HCT116 (cell line): Measurements from ENCODE around the gene IQCB1. TPM values are rescaled to one million over a fixed set of nuclear protein-coding genes. Genes with fewer than 3 reads are reported as not detected.

Source experiments
- ATAC-seq: fragments of 200-7000 bp; cut with Tn5 transposase; 2 replicates; pipeline ENCODE4 v1.9.1; 2020; ENCODE audit warnings: mild to moderate bottlenecking, moderate library complexity
- BruUV-seq: library from RNA; stranded (reverse); fragments of 400-500 nt; replicated peaks from 2 replicates; lab custom pipeline; 2021; lab: Mats Ljungman, UMichigan
- CTCF ChIA-PET: fragments of 300-600 bp; sonication (Branson Sonifier 250); formaldehyde crosslinking; loops from one replicate; lab custom pipeline; 2021; ENCODE audit warnings: antibody characterized with exemption; lab: Charles Lee
- POLR2A ChIA-PET: fragments of 300-600, 350-600 bp; sonication (Branson Sonifier 250); formaldehyde crosslinking; loops from one replicate; lab custom pipeline; 2021; ENCODE audit warnings: antibody characterized with exemption; lab: Charles Lee
- RAD21 ChIA-PET, 2 experiments: fragments of 300-600 bp; sonication (Branson Sonifier 250); formaldehyde crosslinking; loops; one replicate each; lab custom pipeline; 2023; ENCODE audit warnings: low total read pairs in 2 of 2; ENCODE audit not compliant: uncharacterized antibody in 2 of 2, unreplicated experiment in 2 of 2, low non-redundant PET in 1 of 2; lab: Charles Lee
- DNase-seq: peaks from one replicate; pipeline ENCODE4 v3.0.0-alpha.2; 2010; ENCODE audit warnings: low read depth, low spot score
- H2AFZ ChIP-seq: fragments of 200-600 bp; shearing (Covaris generic), sonication (generic); 2 replicates; pipeline ENCODE4 v1.6.1; 2017; ENCODE audit warnings: low read depth, mixed run types, mixed read lengths, antibody characterized with exemption, low read length; ENCODE audit not compliant: poor library complexity, severe bottlenecking
- H3K27ac ChIP-seq: 2 replicates; pipeline ENCODE4 v1.5.1; 2012; ENCODE audit warnings: low read depth, low read length
- H3K27me3 ChIP-seq: fragments of 200-600 bp; sonication (generic); 2 replicates; pipeline ENCODE4 v1.6.1; 2016; ENCODE audit warnings: mixed run types, low read length, mixed read lengths; ENCODE audit not compliant: insufficient read depth
- H3K36me3 ChIP-seq, 2 experiments: fragments of 200-500 bp in 1 of 2; fragments of 200-600 bp in 1 of 2; sonication (Bioruptor generic) in 1 of 2; sonication (generic) in 1 of 2; 2 replicates each; pipeline versions ENCODE4 v1.5.1 to v1.6.1; 2014 to 2016; ENCODE audit warnings: low read length in 2 of 2, inconsistent platforms in 1 of 2, mixed read lengths in 1 of 2, mixed run types in 1 of 2; ENCODE audit not compliant: insufficient read depth in 2 of 2, control insufficient read depth in 1 of 2
- H3K4me1 ChIP-seq, 2 experiments: fragments of 200-600 bp in 1 of 2; sonication (generic) in 1 of 2; 2 replicates each; pipeline versions ENCODE4 v1.5.1 to v1.6.1; 2012 to 2017; ENCODE audit warnings: low read length in 2 of 2, inconsistent platforms in 1 of 2, mild to moderate bottlenecking in 1 of 2, mixed read lengths in 1 of 2, mixed run types in 1 of 2, moderate library complexity in 1 of 2; ENCODE audit not compliant: insufficient read depth in 2 of 2, control insufficient read depth in 1 of 2
- H3K4me2 ChIP-seq: fragments of 200-600 bp; sonication (generic); 2 replicates; pipeline ENCODE4 v1.6.1; 2017; ENCODE audit warnings: mixed run types, low read length, mixed read lengths
- H3K4me3 ChIP-seq, 2 experiments: fragments of 200-600 bp in 1 of 2; sonication (generic) in 1 of 2; replicated peaks in 1 of 2; 2 replicates each; pipeline ENCODE4 v1.5.1; 2011 to 2016; ENCODE audit warnings: low read length in 2 of 2, control low read depth in 1 of 2, low read depth in 1 of 2, mild to moderate bottlenecking in 1 of 2, mixed read lengths in 1 of 2, mixed run types in 1 of 2
- H3K79me2 ChIP-seq: fragments of 200-600 bp; sonication (generic); 2 replicates; pipeline ENCODE4 v1.6.1; 2017; ENCODE audit warnings: mild to moderate bottlenecking, mixed run types, low read length, moderate library complexity, mixed read lengths; ENCODE audit not compliant: insufficient read depth
- H3K9ac ChIP-seq: fragments of 200-600 bp; sonication (generic); 2 replicates; pipeline ENCODE4 v1.6.1; 2016; ENCODE audit warnings: low read length, mixed read lengths
- H3K9me2 ChIP-seq: fragments of 200-600 bp; sonication (generic), shearing (Covaris generic); 2 replicates; pipeline ENCODE4 v1.6.1; 2017; ENCODE audit warnings: mixed run types, mild to moderate bottlenecking, moderate library complexity; ENCODE audit not compliant: insufficient read depth
- H3K9me3 ChIP-seq, 2 experiments: fragments of 200-500 bp in 1 of 2; fragments of 200-600 bp in 1 of 2; sonication (Bioruptor generic) in 1 of 2; sonication (generic) in 1 of 2; 2 replicates each; pipeline ENCODE4 v1.6.1; 2014 to 2017; ENCODE audit warnings: low read length in 2 of 2, mixed read lengths in 2 of 2, inconsistent platforms in 1 of 2, low read depth in 1 of 2, mild to moderate bottlenecking in 1 of 2, mixed run types in 1 of 2, moderate library complexity in 1 of 2; ENCODE audit not compliant: control insufficient read depth in 1 of 2, insufficient read depth in 1 of 2
- H4K20me1 ChIP-seq: fragments of 200-600 bp; sonication (generic), shearing (Covaris generic); 2 replicates; pipeline ENCODE4 v1.6.1; 2017; ENCODE audit warnings: mixed run types, mild to moderate bottlenecking, moderate library complexity; ENCODE audit not compliant: insufficient read depth
- ATF3 ChIP-seq: IDR thresholded peaks from 2 replicates; pipeline ENCODE4 v1.6.1; 2012
- CBX3 ChIP-seq: IDR thresholded peaks from 2 replicates; pipeline ENCODE4 v1.6.1; 2012; ENCODE audit warnings: low read depth
- CEBPB ChIP-seq: IDR thresholded peaks from 2 replicates; pipeline ENCODE4 v1.6.1; 2012; ENCODE audit warnings: low read depth
- ELF1 ChIP-seq: IDR thresholded peaks from 2 replicates; pipeline ENCODE4 v1.6.1; 2012; ENCODE audit warnings: low read depth, borderline replicate concordance
- EZH2 ChIP-seq: fragments of 200-600 bp; sonication (generic); IDR thresholded peaks from 2 replicates; pipeline ENCODE4 v1.6.1; 2017; ENCODE audit warnings: antibody characterized with exemption, mixed run types
- EZH2phosphoT487 ChIP-seq: fragments of 200-600 bp; IDR thresholded peaks from 2 replicates; pipeline ENCODE4 v1.6.1; 2018; ENCODE audit warnings: antibody characterized with exemption, borderline replicate concordance
- JUND ChIP-seq: IDR thresholded peaks from 2 replicates; pipeline ENCODE4 v1.6.1; 2012
- POLR2A ChIP-seq: IDR thresholded peaks from 2 replicates; pipeline ENCODE4 v1.7.0; 2011; ENCODE audit warnings: borderline replicate concordance; ENCODE audit not compliant: insufficient read depth, insufficient read length; ENCODE audit errors: extremely low read depth
- POLR2AphosphoS5 ChIP-seq: IDR thresholded peaks from 2 replicates; pipeline ENCODE4 v1.6.1; 2011; ENCODE audit warnings: mild to moderate bottlenecking, low read depth, low read length, moderate library complexity
- RAD21 ChIP-seq: IDR thresholded peaks from 2 replicates; pipeline ENCODE4 v1.6.1; 2012; ENCODE audit warnings: low read depth, mild to moderate bottlenecking
- SP1 ChIP-seq: IDR thresholded peaks from 2 replicates; pipeline ENCODE4 v1.6.1; 2012; ENCODE audit warnings: low read depth
- SRF ChIP-seq: IDR thresholded peaks from 2 replicates; pipeline ENCODE4 v1.6.1; 2012; ENCODE audit warnings: low read depth
- TCF7L2 ChIP-seq: IDR thresholded peaks from 2 replicates; pipeline ENCODE4 v1.7.0; 2011; ENCODE audit warnings: borderline replicate concordance, inconsistent platforms; ENCODE audit not compliant: insufficient read depth, insufficient read length; ENCODE audit errors: extremely low read depth
- ZBTB33 ChIP-seq: IDR thresholded peaks from 2 replicates; pipeline ENCODE4 v1.6.1; 2011; ENCODE audit warnings: mild to moderate bottlenecking, low read length, moderate library complexity; ENCODE audit not compliant: insufficient replicate concordance; ENCODE audit errors: extremely low read depth
- ZFX ChIP-seq: fragments of 450-650 bp; IDR thresholded peaks from 2 replicates; pipeline ENCODE4 v1.6.1; 2017
- intact Hi-C: fragments of 100-400 bp; cut with micrococcal nuclease; formaldehyde crosslinking; loops from 2 replicates; pipeline ENCODE4 v1.10.0; 2022
- total RNA-seq: library from RNA; stranded (reverse); gene quantifications from one replicate; pipeline ENCODE4 v1.2.1, GENCODE V29; 2021; ENCODE audit not compliant: unreplicated experiment
- TF ChIP-seq, protein P1 (sequence below), 3 experiments: fragments of 200-600 bp in 1 of 3; sonication (generic) in 1 of 3; IDR thresholded peaks in 2 of 3; conservative IDR thresholded peaks in 1 of 3; 2 replicates each; pipeline ENCODE4 v1.5.1; 2012 to 2017; ENCODE audit warnings: low read depth in 2 of 3, low read length in 2 of 3, antibody characterized with exemption in 1 of 3, borderline replicate concordance in 1 of 3, control low read depth in 1 of 3, mild to moderate bottlenecking in 1 of 3, mixed read lengths in 1 of 3, mixed run types in 1 of 3, moderate library complexity in 1 of 3; ENCODE audit not compliant: insufficient read depth in 1 of 3

IQCB1 gene
- total RNA-seq, 1 experiment from 2014 or later: 22.2 TPM

GRCh38 chr3:121730940-121731687 is 103.7 kb downstream of the IQCB1 start:
- no peak for ATAC-seq
- H3K9me2 ChIP-seq: no peaks in the 10 kb centered on the region
- POLR2A ChIA-PET: no interaction called here
- H3K27me3 ChIP-seq: no peaks in the 10 kb centered on the region
- peaks cover 28% of the 10 kb centered on the region for H3K79me2 ChIP-seq
- no peak overlapping the region for H2AFZ ChIP-seq
- CTCF ChIA-PET: no interaction called here
- no peaks in the 10 kb centered on the region for H3K9me3 ChIP-seq
- intact Hi-C loops: no loop called here
- H3K4me1 ChIP-seq: no peaks in the 10 kb centered on the region
- H3K27ac ChIP-seq: no peak overlapping the region
- H3K4me3 ChIP-seq: no peak overlapping the region
- no peak overlapping the region for H3K9ac ChIP-seq
- BruUV-seq: no TSS peak
- RAD21 ChIA-PET: no interaction called here
- H3K36me3 ChIP-seq: peaks cover 0 to 13% of the 10 kb centered on the region in 2 experiments; a peak in 2 of 4 replicates
- no peaks in the 10 kb centered on the region for H4K20me1 ChIP-seq
- TF ChIP-seq ZBTB33: no peak
- TF ChIP-seq EZH2phosphoT487: no peak
- no peak for TF ChIP-seq CBX3
- no peak for TF ChIP-seq JUND
- TF ChIP-seq POLR2AphosphoS5: no peak
- no peak for TF ChIP-seq ZFX
- TF ChIP-seq ATF3: no peak
- no peak for TF ChIP-seq CEBPB
- no peak for TF ChIP-seq RAD21
- TF ChIP-seq, protein P1, sequence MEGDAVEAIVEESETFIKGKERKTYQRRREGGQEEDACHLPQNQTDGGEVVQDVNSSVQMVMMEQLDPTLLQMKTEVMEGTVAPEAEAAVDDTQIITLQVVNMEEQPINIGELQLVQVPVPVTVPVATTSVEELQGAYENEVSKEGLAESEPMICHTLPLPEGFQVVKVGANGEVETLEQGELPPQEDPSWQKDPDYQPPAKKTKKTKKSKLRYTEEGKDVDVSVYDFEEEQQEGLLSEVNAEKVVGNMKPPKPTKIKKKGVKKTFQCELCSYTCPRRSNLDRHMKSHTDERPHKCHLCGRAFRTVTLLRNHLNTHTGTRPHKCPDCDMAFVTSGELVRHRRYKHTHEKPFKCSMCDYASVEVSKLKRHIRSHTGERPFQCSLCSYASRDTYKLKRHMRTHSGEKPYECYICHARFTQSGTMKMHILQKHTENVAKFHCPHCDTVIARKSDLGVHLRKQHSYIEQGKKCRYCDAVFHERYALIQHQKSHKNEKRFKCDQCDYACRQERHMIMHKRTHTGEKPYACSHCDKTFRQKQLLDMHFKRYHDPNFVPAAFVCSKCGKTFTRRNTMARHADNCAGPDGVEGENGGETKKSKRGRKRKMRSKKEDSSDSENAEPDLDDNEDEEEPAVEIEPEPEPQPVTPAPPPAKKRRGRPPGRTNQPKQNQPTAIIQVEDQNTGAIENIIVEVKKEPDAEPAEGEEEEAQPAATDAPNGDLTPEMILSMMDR (IDR thresholded peaks at IDR 0.05 in 2 of 3, conservative IDR thresholded peaks at IDR 0.05 in 1 of 3; ENCODE audit: borderline replicate concordance in 1 of 3, insufficient read depth in 1 of 3, low read depth in 2 of 3, low read length in 2 of 3): no peak
- no peak for TF ChIP-seq SP1
- no peak for TF ChIP-seq ELF1
- TF ChIP-seq SRF: no peak
- TF ChIP-seq EZH2: no peak
- no peak for TF ChIP-seq TCF7L2
- TF ChIP-seq POLR2A: no peak
- H3K4me2 ChIP-seq: no peak overlapping the region
- DNase-seq: no peak
